Fibroblast of lung (primary cell): ENCODE measurements around the gene CLASP2.

ENCODE experiments used
- CTCF ChIP-seq, 2 donors: IDR thresholded peaks in 1 of 2; conservative IDR thresholded peaks in 1 of 2; 1 replicate in 1 of 2; 2 replicates in 1 of 2; pipeline ENCODE4 v1.5.1; 2011 to 2012; ENCODE audit warnings: low read length in 2 of 2, control low read depth in 1 of 2, inconsistent platforms in 1 of 2, low read depth in 1 of 2, mild to moderate bottlenecking in 1 of 2
- EZH2 ChIP-seq: IDR thresholded peaks from 2 replicates; pipeline ENCODE4 v1.5.1; 2012; ENCODE audit warnings: low read length, control low read depth, mild to moderate bottlenecking; ENCODE audit errors: missing control alignments

GRCh38 chr3:33458446-33458845 is 259.6 kb downstream of the CLASP2 start:
- no peak for TF ChIP-seq EZH2
- no peak for TF ChIP-seq CTCF (conservative IDR thresholded peaks at IDR 0.05 in 1 of 2, IDR thresholded peaks at IDR 0.05 in 1 of 2; ENCODE audit: low read depth in 1 of 2, low read length in 2 of 2)
